ENCODE measurements around the gene GPR158.
"Not testable (repeated sequence)": the region's sequence is repeated elsewhere in the genome, so short reads cannot be mapped to it uniquely, and the experiment has no call there.

The GPR158 gene

GRCh38 chr10:25294032-25294926 lies 119.5 kb downstream of the GPR158 start:
- no peak for DNase-seq (ENCODE audit: low read depth in 1 of 2, low spot score in 1 of 2)

GRCh38 chr10:25296324-25296723 lies 121.5 kb downstream of the GPR158 start:
- no peak for DNase-seq (ENCODE audit: low read depth in 1 of 2, low spot score in 1 of 2)

GRCh38 chr10:25297466-25297865 lies 122.7 kb downstream of the GPR158 start:
- no peak for DNase-seq (ENCODE audit: low read depth in 1 of 2, low spot score in 1 of 2)

- no peak for DNase-seq (ENCODE audit: low read depth in 1 of 2, low spot score in 1 of 2)
Measured at GRCh38 chr10:25300073-25300472, 125.3 kb downstream of the GPR158 start.

- DNase-seq (ENCODE audit: low read depth in 1 of 2, low spot score in 1 of 2) = no peak
Measured at GRCh38 chr10:25304606-25305005, 129.8 kb downstream of the GPR158 start.

- DNase-seq (ENCODE audit: low read depth in 1 of 2, low spot score in 1 of 2) = no peak
Measured at GRCh38 chr10:25306386-25306785, 131.6 kb downstream of the GPR158 start.

- no peak for DNase-seq (ENCODE audit: low read depth in 1 of 2, low spot score in 1 of 2)
Measured at GRCh38 chr10:25308278-25308677, 133.5 kb downstream of the GPR158 start.

GRCh38 chr10:25317596-25318211 lies 142.9 kb downstream of the GPR158 start:
- not testable (repeated sequence) for DNase-seq (ENCODE audit: low read depth in 1 of 2, low spot score in 1 of 2)

- DNase-seq (ENCODE audit: low read depth in 1 of 2, low spot score in 1 of 2) = no peak
Measured at GRCh38 chr10:25327273-25327672, 152.5 kb downstream of the GPR158 start.

GRCh38 chr10:25328361-25328760 lies 153.6 kb downstream of the GPR158 start:
- no peak for DNase-seq (ENCODE audit: low read depth in 1 of 2, low spot score in 1 of 2)

- DNase-seq (ENCODE audit: low read depth in 1 of 2, low spot score in 1 of 2) = not testable (repeated sequence)
Measured at GRCh38 chr10:25329587-25329986, 154.8 kb downstream of the GPR158 start.

- no peak for DNase-seq (ENCODE audit: low read depth in 1 of 2, low spot score in 1 of 2)
Measured at GRCh38 chr10:25334445-25334844, 159.6 kb downstream of the GPR158 start.

- no peak for DNase-seq (ENCODE audit: low read depth in 1 of 2, low spot score in 1 of 2)
Measured at GRCh38 chr10:25336330-25336729, 161.5 kb downstream of the GPR158 start.

- DNase-seq (ENCODE audit: low read depth in 1 of 2, low spot score in 1 of 2) = no peak
Measured at GRCh38 chr10:25338271-25338670, 163.5 kb downstream of the GPR158 start.

- DNase-seq (ENCODE audit: low read depth in 1 of 2, low spot score in 1 of 2) = no peak
Measured at GRCh38 chr10:25339966-25340365, 165.2 kb downstream of the GPR158 start.

GRCh38 chr10:25349520-25349919 lies 174.7 kb downstream of the GPR158 start:
- no peak for DNase-seq (ENCODE audit: low read depth in 1 of 2, low spot score in 1 of 2)

GRCh38 chr10:25356609-25357008 lies 181.8 kb downstream of the GPR158 start:
- no peak for DNase-seq (ENCODE audit: low read depth in 1 of 2, low spot score in 1 of 2)

GRCh38 chr10:25357269-25357668 lies 182.5 kb downstream of the GPR158 start:
- DNase-seq (ENCODE audit: low read depth in 1 of 2, low spot score in 1 of 2) = no peak

GRCh38 chr10:25382029-25382810 lies 207.4 kb downstream of the GPR158 start:
- no peak for DNase-seq (ENCODE audit: low read depth in 1 of 2, low spot score in 1 of 2)

GRCh38 chr10:25382901-25383300 lies 208.1 kb downstream of the GPR158 start:
- DNase-seq (ENCODE audit: low read depth in 1 of 2, low spot score in 1 of 2) = not testable (repeated sequence)

- no peak for DNase-seq (ENCODE audit: low read depth in 1 of 2, low spot score in 1 of 2)
Measured at GRCh38 chr10:25383686-25384085, 208.9 kb downstream of the GPR158 start.

- DNase-seq (ENCODE audit: low read depth in 1 of 2, low spot score in 1 of 2) = no peak
Measured at GRCh38 chr10:25384618-25385017, 209.8 kb downstream of the GPR158 start.
